HG02588 (cell line): ENCODE data around the gene COL4A1.

Source experiments
- ATAC-seq: cut with Tn5 transposase; IDR thresholded peaks from one replicate; pipeline ENCODE4 v1.9.1; 2021; ENCODE audit warnings: mild to moderate bottlenecking, moderate library complexity; ENCODE audit not compliant: unreplicated experiment

COL4A1 gene

GRCh38 chr13:110280231-110280813, 26.6 kb downstream of the COL4A1 start:
- ATAC-seq = no peak

- ATAC-seq = no peak
Observed at GRCh38 chr13:110279684-110280083, 27.3 kb downstream of the COL4A1 start.

- ATAC-seq = no peak
Observed at GRCh38 chr13:110278859-110279258, 28.1 kb downstream of the COL4A1 start.

GRCh38 chr13:110277357-110277975, 29.5 kb downstream of the COL4A1 start:
- ATAC-seq = no peak

- no peak for ATAC-seq
Observed at GRCh38 chr13:110276553-110276950, 30.4 kb downstream of the COL4A1 start.

GRCh38 chr13:110275931-110276552, 30.9 kb downstream of the COL4A1 start:
- ATAC-seq = no peak

- no peak for ATAC-seq
Observed at GRCh38 chr13:110274687-110275086, 32.3 kb downstream of the COL4A1 start.

GRCh38 chr13:110273254-110273653, 33.7 kb downstream of the COL4A1 start:
- ATAC-seq = no peak

- no peak for ATAC-seq
Observed at GRCh38 chr13:110272651-110273050, 34.3 kb downstream of the COL4A1 start.

GRCh38 chr13:110272227-110272626, 34.7 kb downstream of the COL4A1 start:
- ATAC-seq = no peak

GRCh38 chr13:110271313-110271712, 35.6 kb downstream of the COL4A1 start:
- no peak for ATAC-seq

GRCh38 chr13:110270507-110270906, 36.5 kb downstream of the COL4A1 start:
- ATAC-seq = no peak

GRCh38 chr13:110269509-110270185, 37.3 kb downstream of the COL4A1 start:
- no peak for ATAC-seq

GRCh38 chr13:110268576-110269185, 38.3 kb downstream of the COL4A1 start:
- no peak for ATAC-seq

GRCh38 chr13:110268061-110268460, 38.9 kb downstream of the COL4A1 start:
- ATAC-seq = no peak

GRCh38 chr13:110266983-110267382, 40.0 kb downstream of the COL4A1 start:
- no peak for ATAC-seq

- ATAC-seq = no peak
Observed at GRCh38 chr13:110266431-110266809, 40.5 kb downstream of the COL4A1 start.

GRCh38 chr13:110265682-110266430, 41.1 kb downstream of the COL4A1 start:
- no peak for ATAC-seq

- no peak for ATAC-seq
Observed at GRCh38 chr13:110265341-110265681, 41.6 kb downstream of the COL4A1 start.

- ATAC-seq = no peak
Observed at GRCh38 chr13:110264685-110265275, 42.2 kb downstream of the COL4A1 start.

GRCh38 chr13:110263888-110264287, 43.1 kb downstream of the COL4A1 start:
- no peak for ATAC-seq
